Measurements from ENCODE around the gene CHD9.

DNA sequence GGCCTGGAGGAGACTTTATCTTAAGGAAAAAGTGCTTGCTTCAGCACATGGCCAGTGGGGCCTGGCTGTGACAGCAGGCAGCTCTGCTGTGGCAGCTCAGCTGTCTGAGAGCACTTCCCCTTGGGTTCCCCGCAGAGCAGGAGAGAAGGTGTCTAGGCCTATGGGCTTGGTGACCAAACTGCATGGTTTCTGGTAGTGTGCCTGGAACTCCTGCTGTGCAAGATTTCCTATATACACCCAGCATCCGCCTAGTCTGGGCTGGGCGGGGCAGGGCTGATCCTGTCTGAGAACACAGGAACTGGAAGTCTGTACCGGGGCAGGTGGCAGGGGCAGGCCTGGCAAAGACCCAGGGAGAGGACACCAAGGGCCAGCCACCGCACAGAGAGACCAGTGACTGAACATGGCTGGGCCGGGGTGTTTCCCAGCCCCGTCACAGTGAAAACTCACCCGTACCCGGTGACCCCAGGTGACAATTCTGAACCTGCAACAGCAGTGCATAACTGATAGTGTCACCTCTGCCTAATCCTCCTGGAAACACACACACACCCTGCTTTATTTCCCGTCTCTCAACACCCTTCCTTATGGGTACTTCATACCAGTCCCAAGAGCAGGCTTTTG is 39.3 kb downstream of the CHD9 start:
- TF ChIP-seq POLR2A (IDR thresholded peaks at IDR 0.05; ENCODE audit: low read depth), result no peak
- peak; percentile 21 to 47 for TF ChIP-seq POLR2AphosphoS5 (IDR thresholded peaks at IDR 0.05)
- TF ChIP-seq, protein P1, sequence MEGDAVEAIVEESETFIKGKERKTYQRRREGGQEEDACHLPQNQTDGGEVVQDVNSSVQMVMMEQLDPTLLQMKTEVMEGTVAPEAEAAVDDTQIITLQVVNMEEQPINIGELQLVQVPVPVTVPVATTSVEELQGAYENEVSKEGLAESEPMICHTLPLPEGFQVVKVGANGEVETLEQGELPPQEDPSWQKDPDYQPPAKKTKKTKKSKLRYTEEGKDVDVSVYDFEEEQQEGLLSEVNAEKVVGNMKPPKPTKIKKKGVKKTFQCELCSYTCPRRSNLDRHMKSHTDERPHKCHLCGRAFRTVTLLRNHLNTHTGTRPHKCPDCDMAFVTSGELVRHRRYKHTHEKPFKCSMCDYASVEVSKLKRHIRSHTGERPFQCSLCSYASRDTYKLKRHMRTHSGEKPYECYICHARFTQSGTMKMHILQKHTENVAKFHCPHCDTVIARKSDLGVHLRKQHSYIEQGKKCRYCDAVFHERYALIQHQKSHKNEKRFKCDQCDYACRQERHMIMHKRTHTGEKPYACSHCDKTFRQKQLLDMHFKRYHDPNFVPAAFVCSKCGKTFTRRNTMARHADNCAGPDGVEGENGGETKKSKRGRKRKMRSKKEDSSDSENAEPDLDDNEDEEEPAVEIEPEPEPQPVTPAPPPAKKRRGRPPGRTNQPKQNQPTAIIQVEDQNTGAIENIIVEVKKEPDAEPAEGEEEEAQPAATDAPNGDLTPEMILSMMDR (IDR thresholded peaks at IDR 0.05), result no peak
- TF ChIP-seq EP300 (IDR thresholded peaks at IDR 0.05), result no peak
